Endothelial cell of umbilical vein (primary cell): ENCODE measurements around the gene WBP2NL. TPM values are rescaled to one million over a fixed set of nuclear protein-coding genes. Genes with fewer than 3 reads are reported as not detected.

Experiments
- BruUV-seq: library from RNA; stranded (reverse); fragments of 400-500 nt; replicated peaks from 2 replicates; lab custom pipeline; 2021; lab: Mats Ljungman, UMichigan
- CTCF ChIA-PET: fragments of 300-600, 350-600 bp; sonication (Branson Sonifier 250); formaldehyde crosslinking; loops from one replicate; lab custom pipeline; 2021; ENCODE audit warnings: antibody characterized with exemption, inconsistent platforms; lab: Charles Lee
- POLR2A ChIA-PET: fragments of 300-600, 350-600 bp; sonication (Branson Sonifier 250); formaldehyde crosslinking; loops from one replicate; lab custom pipeline; 2021; ENCODE audit warnings: antibody characterized with exemption, inconsistent platforms; lab: Charles Lee
- DNase-seq: peaks from one replicate; pipeline ENCODE4 v3.0.0-alpha.2; 2011; ENCODE audit warnings: low read depth, low spot score
- FAIRE-seq: peaks from 2 replicates; lab custom pipeline; 2011; peaks lifted over from hg19 to GRCh38; lab: Jason Lieb, UNC
- H2AFZ ChIP-seq: 2 replicates; pipeline ENCODE4 v1.6.0; 2012; ENCODE audit warnings: low read depth, low read length, control low read depth, inconsistent platforms
- H3K27ac ChIP-seq: 2 replicates; pipeline ENCODE4 v1.5.1; 2011; ENCODE audit warnings: low read depth, mild to moderate bottlenecking, control low read depth, low read length, moderate library complexity; ENCODE audit not compliant: insufficient read depth
- H3K27me3 ChIP-seq, 2 experiments: 2 replicates each; pipeline versions ENCODE4 v1.6.0 to v1.6.1; 2011; ENCODE audit warnings: low read length in 2 of 2, mixed read lengths in 1 of 2; ENCODE audit not compliant: control insufficient read depth in 2 of 2, insufficient read depth in 2 of 2
- H3K36me3 ChIP-seq, 2 experiments: 2 replicates in 1 of 2; 3 replicates in 1 of 2; pipeline ENCODE4 v1.5.1; 2011; ENCODE audit warnings: low read length in 2 of 2, mild to moderate bottlenecking in 1 of 2, moderate library complexity in 1 of 2; ENCODE audit not compliant: control insufficient read depth in 2 of 2, insufficient read depth in 2 of 2; ENCODE audit errors: extremely low read depth in 1 of 2
- H3K4me1 ChIP-seq: 3 replicates; pipeline ENCODE4 v1.5.1; 2011; ENCODE audit warnings: mild to moderate bottlenecking, low read length; ENCODE audit not compliant: control insufficient read depth, insufficient read depth; ENCODE audit errors: extremely low read depth
- H3K4me2 ChIP-seq: 2 replicates; pipeline ENCODE4 v1.6.1; 2011; ENCODE audit warnings: low read length, control low read depth, mixed read lengths; ENCODE audit not compliant: insufficient read depth
- H3K4me3 ChIP-seq, 3 experiments: fragments of 200-600 bp in 1 of 3; sonication (generic), shearing (Covaris generic) in 1 of 3; replicated peaks in 1 of 3; 2 replicates each; pipeline ENCODE4 v1.5.1; 2011 to 2016; ENCODE audit warnings: control low read depth in 3 of 3, low read length in 3 of 3, mild to moderate bottlenecking in 2 of 3, inconsistent platforms in 1 of 3, low read depth in 1 of 3, moderate library complexity in 1 of 3; ENCODE audit not compliant: insufficient read depth in 1 of 3
- H3K79me2 ChIP-seq: 2 replicates; pipeline ENCODE4 v1.6.0; 2012; ENCODE audit warnings: low read length, inconsistent platforms; ENCODE audit not compliant: control insufficient read depth, insufficient read depth
- H3K9ac ChIP-seq: replicated peaks from 2 replicates; pipeline ENCODE3; 2011; ENCODE audit warnings: low read length, control low read depth; ENCODE audit not compliant: insufficient read depth; ENCODE audit errors: extremely low read depth
- H3K9me1 ChIP-seq: replicated peaks from 3 replicates; pipeline ENCODE4 v1.6.0; 2011; ENCODE audit warnings: mild to moderate bottlenecking, low read length; ENCODE audit not compliant: control insufficient read depth, insufficient read depth; ENCODE audit errors: extremely low read depth
- H3K9me3 ChIP-seq: replicated peaks from 2 replicates; pipeline ENCODE4 v1.5.1; 2012; ENCODE audit warnings: low read length, inconsistent platforms; ENCODE audit not compliant: control insufficient read depth, insufficient read depth
- H4K20me1 ChIP-seq: replicated peaks from 2 replicates; pipeline ENCODE3; 2011; ENCODE audit warnings: mild to moderate bottlenecking, low read length; ENCODE audit not compliant: control insufficient read depth, insufficient read depth; ENCODE audit errors: extremely low read depth
- EZH2 ChIP-seq: IDR thresholded peaks from 2 replicates; pipeline ENCODE4 v1.6.1; 2012; ENCODE audit warnings: borderline replicate concordance, low read depth, mild to moderate bottlenecking, moderate library complexity, low read length, inconsistent platforms; ENCODE audit not compliant: severe bottlenecking
- FOS ChIP-seq: IDR thresholded peaks from 2 replicates; pipeline ENCODE4 v1.6.1; 2011; ENCODE audit warnings: mild to moderate bottlenecking, low read length, moderate library complexity, borderline replicate concordance; ENCODE audit not compliant: insufficient read depth
- GATA2 ChIP-seq: IDR thresholded peaks from 2 replicates; pipeline ENCODE4 v1.7.0; 2011; ENCODE audit warnings: low read depth, mild to moderate bottlenecking, moderate library complexity, mixed read lengths, low read length; ENCODE audit not compliant: insufficient read length, insufficient read depth
- JUN ChIP-seq: IDR thresholded peaks from 2 replicates; pipeline ENCODE4 v1.6.1; 2011; ENCODE audit warnings: borderline replicate concordance, low read depth; ENCODE audit not compliant: insufficient read length, insufficient read depth
- MYC ChIP-seq: IDR thresholded peaks from one replicate; pipeline ENCODE4 v1.6.1; 2011; ENCODE audit warnings: mild to moderate bottlenecking, low read depth, low read length
- POLR2A ChIP-seq: IDR thresholded peaks from 2 replicates; pipeline ENCODE4 v1.6.1; 2012; ENCODE audit warnings: low read depth, mild to moderate bottlenecking, control low read depth, low read length
- POLR2AphosphoS5 ChIP-seq: IDR thresholded peaks from 2 replicates; pipeline ENCODE4 v1.6.1; 2012; ENCODE audit warnings: low read depth, mild to moderate bottlenecking, control low read depth, low read length, moderate library complexity; ENCODE audit not compliant: insufficient read depth
- dilution Hi-C: fragments of 300-500 bp; cut with MboI; formaldehyde crosslinking; loops from one replicate; pipeline ENCODE4 v1.15.0; 2019; ENCODE audit warnings: low sequenced_read_pairs; ENCODE audit not compliant: extremely low pct_ligation_motif_present
- intact Hi-C: fragments of 100-400 bp; cut with micrococcal nuclease; formaldehyde crosslinking; loops from one replicate; pipeline ENCODE4 v1.10.0; 2022
- polyA plus RNA-seq, 4 experiments: library from polyadenylated mRNA; depleted of rRNA in 3 of 4; stranded (reverse) in 3 of 4; unstranded in 1 of 4; fragments of >200 nt; gene quantifications; 2 replicates each; pipeline versions ENCODE4 v1.2.1 to v1.2.3, GENCODE V29; 2011 to 2012; ENCODE audit warnings: missing spikeins in 1 of 4
- total RNA-seq: library from RNA; stranded (reverse); gene quantifications from 2 replicates; pipeline ENCODE4 v1.2.3, GENCODE V29; 2021
- TF ChIP-seq, protein P1 (sequence below), 2 donors: IDR thresholded peaks; 1 replicate in 1 of 2; 2 replicates in 1 of 2; pipeline ENCODE4 v1.5.1; 2011; ENCODE audit warnings: low read length in 2 of 2, mild to moderate bottlenecking in 2 of 2, moderate library complexity in 2 of 2, control low read depth in 1 of 2, inconsistent platforms in 1 of 2, low read depth in 1 of 2; ENCODE audit not compliant: insufficient read depth in 1 of 2; ENCODE audit errors: extremely low read depth in 1 of 2
- TF ChIP-seq, protein P2 (sequence below): IDR thresholded peaks from 2 replicates; pipeline ENCODE4 v1.6.1; 2011; ENCODE audit not compliant: insufficient read depth, insufficient read length

WBP2NL gene
- total and polyA plus RNA-seq, 2 donors (not counting 3 experiments of a cell fraction or from before 2014, with no cell fraction given): 0.08 to 0.27 TPM

DNA sequence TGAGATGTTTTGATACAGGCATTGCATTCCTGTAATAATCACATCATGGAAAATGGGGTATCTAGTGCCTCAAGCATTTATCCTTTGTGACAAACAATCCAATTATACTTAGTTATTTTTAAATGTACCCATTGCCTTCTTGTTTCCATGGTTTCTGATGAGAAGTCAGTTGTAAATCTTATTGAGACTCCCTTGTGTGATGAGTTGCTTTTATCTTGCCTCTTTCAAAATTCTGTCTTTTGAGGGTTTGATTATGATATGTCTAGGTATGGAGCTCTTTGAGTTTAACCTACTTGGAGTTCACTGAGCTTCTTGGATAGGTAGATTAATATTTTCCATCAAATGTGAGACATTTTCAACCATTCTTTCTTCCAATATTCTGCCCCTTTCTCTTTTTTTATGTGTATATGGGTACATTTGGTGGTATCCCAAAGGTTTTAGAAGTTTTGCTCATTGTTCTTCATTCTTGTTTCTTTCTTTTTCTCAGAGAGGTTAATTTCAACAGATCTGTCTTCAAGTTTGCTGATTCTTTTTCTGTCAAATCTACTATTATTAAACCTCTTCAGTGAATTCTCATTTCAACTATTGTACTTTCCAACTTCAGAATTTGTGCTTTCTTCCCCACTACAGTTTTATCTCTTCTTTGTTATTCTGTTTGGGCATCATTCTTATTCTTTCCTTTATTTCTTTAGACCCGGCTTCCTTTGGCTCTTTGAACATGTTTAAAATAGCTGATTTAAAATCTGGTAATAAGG lies 58.3 kb downstream of the WBP2NL start:
- BruUV-seq: no TSS peak

More for the DNA sequence above, 58.3 kb downstream of the WBP2NL start:
- Histone ChIP-seq H2AFZ (no peak overlapping the region), H3K79me2 (no peaks in the 10 kb centered on the region), H3K27ac (no peak overlapping the region), H3K27me3 (no peaks in the 10 kb centered on the region), H4K20me1 (no peaks in the 10 kb centered on the region), H3K4me2 (no peak overlapping the region), H3K9me3 (no peaks in the 10 kb centered on the region), H3K4me1 (no peaks in the 10 kb centered on the region), H3K36me3 (peaks cover 5 to 9% of the 10 kb centered on the region in 2 experiments), H3K9me1 (no peaks in the 10 kb centered on the region), H3K4me3 (no peak overlapping the region), H3K9ac (no peak overlapping the region)
- ChIA-PET CTCF (interaction anchor here (1.5 kb wide), 1 partner anchor 12 kb away, joined by 3 read pairs; no protein-coding TSS in a partner anchor), POLR2A (no interaction called here)
- intact Hi-C loops: no loop called here
- DNase-seq: no peak
- FAIRE-seq: no peak
- TF ChIP-seq, protein P1, sequence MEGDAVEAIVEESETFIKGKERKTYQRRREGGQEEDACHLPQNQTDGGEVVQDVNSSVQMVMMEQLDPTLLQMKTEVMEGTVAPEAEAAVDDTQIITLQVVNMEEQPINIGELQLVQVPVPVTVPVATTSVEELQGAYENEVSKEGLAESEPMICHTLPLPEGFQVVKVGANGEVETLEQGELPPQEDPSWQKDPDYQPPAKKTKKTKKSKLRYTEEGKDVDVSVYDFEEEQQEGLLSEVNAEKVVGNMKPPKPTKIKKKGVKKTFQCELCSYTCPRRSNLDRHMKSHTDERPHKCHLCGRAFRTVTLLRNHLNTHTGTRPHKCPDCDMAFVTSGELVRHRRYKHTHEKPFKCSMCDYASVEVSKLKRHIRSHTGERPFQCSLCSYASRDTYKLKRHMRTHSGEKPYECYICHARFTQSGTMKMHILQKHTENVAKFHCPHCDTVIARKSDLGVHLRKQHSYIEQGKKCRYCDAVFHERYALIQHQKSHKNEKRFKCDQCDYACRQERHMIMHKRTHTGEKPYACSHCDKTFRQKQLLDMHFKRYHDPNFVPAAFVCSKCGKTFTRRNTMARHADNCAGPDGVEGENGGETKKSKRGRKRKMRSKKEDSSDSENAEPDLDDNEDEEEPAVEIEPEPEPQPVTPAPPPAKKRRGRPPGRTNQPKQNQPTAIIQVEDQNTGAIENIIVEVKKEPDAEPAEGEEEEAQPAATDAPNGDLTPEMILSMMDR (IDR thresholded peaks at IDR 0.05; ENCODE audit: extremely low read depth in 1 of 2, insufficient read depth in 1 of 2, low read depth in 1 of 2, low read length in 2 of 2): no peak
- no peak for TF ChIP-seq GATA2
- no peak for TF ChIP-seq MYC
- no peak for TF ChIP-seq JUN
- no peak for TF ChIP-seq EZH2
- TF ChIP-seq FOS: no peak
- TF ChIP-seq POLR2AphosphoS5: no peak
- TF ChIP-seq POLR2A: no peak
- TF ChIP-seq, protein P2, sequence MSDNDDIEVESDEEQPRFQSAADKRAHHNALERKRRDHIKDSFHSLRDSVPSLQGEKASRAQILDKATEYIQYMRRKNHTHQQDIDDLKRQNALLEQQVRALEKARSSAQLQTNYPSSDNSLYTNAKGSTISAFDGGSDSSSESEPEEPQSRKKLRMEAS: no peak
- dilution Hi-C loops: no loop called here
